Measurements from ENCODE around the gene NDUFAF8. TPM values are rescaled to one million over a fixed set of nuclear protein-coding genes. Genes with fewer than 3 reads are reported as not detected.
A peak's percentile ranks its signal among the peaks of the same experiment; 100 is the strongest.

The NDUFAF8 gene
- total RNA-seq, 1 experiment from 2014 or later: 60.1 TPM

- Histone ChIP-seq H3K4me1 (ENCODE audit: insufficient read depth, low read length) (no peaks in the 10 kb centered on the region), H2BK120ac (ENCODE audit: low read depth, low read length, poor library complexity, severe bottlenecking) (no peak overlapping the region), H3K18ac (ENCODE audit: insufficient read length, low read depth, low read length) (no peak overlapping the region), H4K20me1 (ENCODE audit: control insufficient read depth, insufficient read depth, insufficient read length) (no peaks in the 10 kb centered on the region), H4K91ac (ENCODE audit: insufficient read length, low read depth, low read length) (no peak overlapping the region), H2BK20ac (ENCODE audit: low read depth, low read length, poor library complexity, severe bottlenecking) (no peak overlapping the region), H3K9me3 (ENCODE audit: control insufficient read depth, low read depth, low read length) (no peaks in the 10 kb centered on the region), H3K9ac (ENCODE audit: extremely low read depth, insufficient read length, low read length) (no peak overlapping the region), H3K56ac (ENCODE audit: insufficient read length, low read depth, low read length) (no peak overlapping the region), H3K27me3 (ENCODE audit: insufficient read depth, low read length) (no peaks in the 10 kb centered on the region), H3K4ac (ENCODE audit: low read depth, low read length) (no peak overlapping the region), H3K23me2 (ENCODE audit: insufficient read length, low read depth, low read length, poor library complexity, severe bottlenecking) (peaks cover 2% of the 10 kb centered on the region), H3T11ph (ENCODE audit: low read length) (no peak overlapping the region), H3K4me2 (ENCODE audit: insufficient read depth, insufficient read length, low read length) (no peak overlapping the region), H4K8ac (replicated peaks; ENCODE audit: insufficient read length, low read depth, low read length) (no peak overlapping the region), H3K79me1 (ENCODE audit: insufficient read depth, low read depth, low read length, poor library complexity, severe bottlenecking) (no peaks in the 10 kb centered on the region), H2BK5ac (ENCODE audit: insufficient read length, low read length) (no peak overlapping the region), H3K27ac (ENCODE audit: insufficient read length, low read depth, low read length) (no peak overlapping the region), H2BK12ac (ENCODE audit: insufficient read length, low read depth, low read length) (no peak overlapping the region), H2AK5ac (ENCODE audit: insufficient read length, low read length) (no peak overlapping the region), H3K23ac (ENCODE audit: insufficient read length, low read depth, low read length) (no peak overlapping the region), H3K79me2 (ENCODE audit: insufficient read depth, low read length) (no peaks in the 10 kb centered on the region), H3K14ac (ENCODE audit: insufficient read depth, low read length) (no peak overlapping the region), H4K5ac (ENCODE audit: insufficient read length, low read depth, low read length) (no peak overlapping the region), H2AFZ (ENCODE audit: low read length) (no peak overlapping the region), H2BK15ac (ENCODE audit: low read depth, low read length) (no peak overlapping the region)
- DNase-seq: no peak
- WGBS (ENCODE audit: extremely low coverage, insufficient read length, low lambda C conversion rate): no CpG with 5 or more reads among the region's 20 CpGs
- Mint-ChIP-seq H3K9me3 (no peaks in the 10 kb centered on the region), H3K36me3 (ENCODE audit: insufficient read depth in 1 of 3, low read depth in 3 of 3) (peaks cover 11 to 42% (median 40%) of the 10 kb centered on the region in 3 experiments), H3K4me3 (no peak overlapping the region), H3K27me3 (ENCODE audit: low read depth) (no peaks in the 10 kb centered on the region), H3K4me1 (no peaks in the 10 kb centered on the region), H3K27ac (peak overlapping the region in 1 of 3 experiments; percentile 68; a peak in 1 of 7 replicates)
- TF ChIP-seq CTCF (conservative IDR thresholded peaks at IDR 0.05): no peak
These were observed 39.0 kb downstream of the NDUFAF8 start for GRCh38 chr17:81277946-81278693.
